GDM1 (cell line): ENCODE results near the gene ITPKC.
"Not testable (repeated sequence)": the region's sequence is repeated elsewhere in the genome, so short reads cannot be mapped to it uniquely, and the experiment has no call there.

Experiments used
- DNase-seq: peaks from one replicate; lab custom pipeline; 2025; lab: John Stamatoyannopoulos, UW

The ITPKC gene

GRCh38 chr19:40741527-40742390, 24.8 kb downstream of the ITPKC start:
- no peak for DNase-seq

GRCh38 chr19:40742477-40742876, 25.6 kb downstream of the ITPKC start:
- DNase-seq = no peak

GRCh38 chr19:40742886-40743285, 26.0 kb downstream of the ITPKC start:
- no peak for DNase-seq

GRCh38 chr19:40743926-40744325, 27.0 kb downstream of the ITPKC start:
- DNase-seq = no peak

- DNase-seq = no peak
These were observed 27.9 kb downstream of the ITPKC start for GRCh38 chr19:40744554-40745401.

- no peak for DNase-seq
These were observed 28.5 kb downstream of the ITPKC start for GRCh38 chr19:40745402-40745780.

- no peak for DNase-seq
These were observed 30.6 kb downstream of the ITPKC start for GRCh38 chr19:40747536-40747935.

GRCh38 chr19:40750058-40750873, 33.4 kb downstream of the ITPKC start, which contains the start of gene ACTMAP:
TSS of gene ACTMAP (minus strand) at chr19:40750477. CDS start at chr19:40749803, 674 bp downstream.
- peak; percentile 100 for DNase-seq

GRCh38 chr19:40750874-40751537, 34.1 kb downstream of the ITPKC start, which contains the start of gene SNRPA:
TSS of gene SNRPA (plus strand) at chr19:40751203. CDS start at chr19:40751409, 206 bp downstream.
- DNase-seq = peak; percentile 92

GRCh38 chr19:40752257-40752781, 35.4 kb downstream of the ITPKC start:
- DNase-seq = no peak

- DNase-seq = no peak
These were observed 37.8 kb downstream of the ITPKC start for GRCh38 chr19:40754611-40755247.

- DNase-seq = no peak
These were observed 38.3 kb downstream of the ITPKC start for GRCh38 chr19:40755248-40755624.

GRCh38 chr19:40755791-40756190, 38.9 kb downstream of the ITPKC start:
- no peak for DNase-seq

GRCh38 chr19:40756502-40757110, 39.7 kb downstream of the ITPKC start:
- DNase-seq = no peak

GRCh38 chr19:40758491-40758890, 41.6 kb downstream of the ITPKC start:
- no peak for DNase-seq

GRCh38 chr19:40759352-40759751, 42.4 kb downstream of the ITPKC start:
- DNase-seq = no peak

- DNase-seq = no peak
These were observed 46.0 kb downstream of the ITPKC start for GRCh38 chr19:40762754-40763470.

GRCh38 chr19:40763526-40763925, 46.6 kb downstream of the ITPKC start:
- no peak for DNase-seq

- DNase-seq = no peak
These were observed 47.1 kb downstream of the ITPKC start for GRCh38 chr19:40763963-40764362.

- DNase-seq = not testable (repeated sequence)
These were observed 49.5 kb downstream of the ITPKC start for GRCh38 chr19:40766385-40766784.
